ENCODE measurements around the gene RNF220. TPM values are rescaled to one million over a fixed set of nuclear protein-coding genes. Genes with fewer than 3 reads are reported as not detected.

Gene RNF220
- total RNA-seq, 2 donors from 2014 or later, result 121 to 125 TPM

GRCh38 chr1:44413740-44414139 is 8.7 kb downstream of the RNF220 start:
- H3K27me3 ChIP-seq (replicated peaks; ENCODE audit: insufficient read depth), result peaks cover 41% of the 10 kb centered on the region
- no peak for ATAC-seq (ENCODE audit: insufficient number of reproducible peaks, low FRiP score, low read depth)
- TF ChIP-seq CTCF (IDR thresholded peaks at IDR 0.05), result no peak

GRCh38 chr1:44415013-44415412 is 10.0 kb downstream of the RNF220 start:
- Histone ChIP-seq H3K9me3 (no peaks in the 10 kb centered on the region), H3K36me3 (no peaks in the 10 kb centered on the region), H3K27ac (no peak overlapping the region), H3K4me3 (no peak overlapping the region), H3K27me3 (replicated peaks; ENCODE audit: insufficient read depth) (peaks cover 39% of the 10 kb centered on the region), H3K4me1 (ENCODE audit: control insufficient read depth in 1 of 2, low read depth in 2 of 2) (peaks cover 7 to 13% of the 10 kb centered on the region in 2 donors)
- DNase-seq (ENCODE audit: low spot score), result no peak
- no peak for TF ChIP-seq CTCF (IDR thresholded peaks at IDR 0.05)
- ATAC-seq (ENCODE audit: insufficient number of reproducible peaks, low FRiP score, low read depth), result no peak

More at GRCh38 chr1:44413740-44414139, 8.7 kb downstream of the RNF220 start:
- Histone ChIP-seq H3K4me3 (no peak overlapping the region), H3K36me3 (no peaks in the 10 kb centered on the region), H3K4me1 (ENCODE audit: control insufficient read depth in 1 of 2, low read depth in 2 of 2) (peaks cover 7 to 13% of the 10 kb centered on the region in 2 donors), H3K9me3 (no peaks in the 10 kb centered on the region), H3K27ac (no peak overlapping the region)
- no peak for DNase-seq (ENCODE audit: low spot score)

GRCh38 chr1:44416408-44416807 is 11.4 kb downstream of the RNF220 start:
- ATAC-seq (ENCODE audit: insufficient number of reproducible peaks, low FRiP score, low read depth) (no peak), DNase-seq (ENCODE audit: low spot score) (no peak)
- peaks cover 41% of the 10 kb centered on the region for H3K27me3 ChIP-seq (replicated peaks; ENCODE audit: insufficient read depth)
- no peaks in the 10 kb centered on the region for H3K36me3 ChIP-seq
- peaks cover 7 to 13% of the 10 kb centered on the region in 2 donors for H3K4me1 ChIP-seq (ENCODE audit: control insufficient read depth in 1 of 2, low read depth in 2 of 2)
- H3K9me3 ChIP-seq, result no peaks in the 10 kb centered on the region
- H3K27ac ChIP-seq, result no peak overlapping the region
- TF ChIP-seq CTCF (IDR thresholded peaks at IDR 0.05), result no peak
- H3K4me3 ChIP-seq, result no peak overlapping the region

- ATAC-seq (ENCODE audit: insufficient number of reproducible peaks, low FRiP score, low read depth) (no peak), DNase-seq (ENCODE audit: low spot score) (no peak)
- peak overlapping the region; percentile 66 for H3K4me3 ChIP-seq
- TF ChIP-seq CTCF (IDR thresholded peaks at IDR 0.05), result no peak
- H3K4me1 ChIP-seq (ENCODE audit: control insufficient read depth in 1 of 2, low read depth in 2 of 2), result peaks cover 7 to 13% of the 10 kb centered on the region in 2 donors
- H3K27me3 ChIP-seq (replicated peaks; ENCODE audit: insufficient read depth), result peaks cover 41% of the 10 kb centered on the region
- H3K36me3 ChIP-seq, result no peaks in the 10 kb centered on the region
- no peaks in the 10 kb centered on the region for H3K9me3 ChIP-seq
- H3K27ac ChIP-seq, result peak overlapping the region in 1 of 2 donors; percentile 27
These were observed 12.4 kb downstream of the RNF220 start for GRCh38 chr1:44417351-44418021.

DNA sequence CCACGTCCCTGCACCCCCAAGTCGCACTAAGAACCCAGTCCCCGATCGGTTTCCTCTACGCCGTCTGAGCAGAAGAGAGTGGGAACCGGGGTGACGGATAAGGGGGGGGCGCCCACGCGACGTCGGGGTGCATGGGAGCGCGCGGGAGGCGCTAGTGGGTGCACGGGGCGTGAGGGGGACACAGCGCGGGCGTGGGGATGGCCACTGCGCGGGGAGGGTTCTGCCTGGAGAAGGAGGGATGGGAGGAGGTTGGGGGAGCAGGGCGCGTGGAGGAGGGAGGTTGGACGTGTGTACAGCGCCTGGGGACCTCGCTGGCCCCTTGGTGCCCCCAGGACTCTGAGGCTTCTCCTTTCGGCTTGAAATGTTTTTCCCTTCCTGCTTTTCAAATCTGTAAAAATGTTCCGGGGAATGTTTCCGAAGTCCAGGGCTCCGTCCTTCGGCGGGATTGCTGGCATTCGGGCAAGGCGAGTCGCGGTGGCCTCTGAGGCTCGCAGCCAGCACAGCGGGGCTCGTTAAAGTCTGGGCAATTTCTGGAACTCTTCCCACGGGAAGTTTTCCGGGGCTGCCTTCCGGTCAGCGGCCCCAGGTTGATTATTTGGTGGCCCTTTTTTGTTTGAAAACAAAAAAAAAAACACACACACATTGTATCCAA is 13.1 kb downstream of the RNF220 start:
- Histone ChIP-seq H3K36me3 (no peaks in the 10 kb centered on the region), H3K27me3 (replicated peaks; ENCODE audit: insufficient read depth) (peaks cover 41% of the 10 kb centered on the region), H3K9me3 (no peaks in the 10 kb centered on the region), H3K27ac (peak overlapping the region in 1 of 2 donors; percentile 27), H3K4me3 (peak overlapping the region; percentile 66), H3K4me1 (ENCODE audit: control insufficient read depth in 1 of 2, low read depth in 2 of 2) (peaks cover 7 to 14% of the 10 kb centered on the region in 2 donors)
- no peak for TF ChIP-seq CTCF (IDR thresholded peaks at IDR 0.05)
- no peak for ATAC-seq (ENCODE audit: insufficient number of reproducible peaks, low FRiP score, low read depth)
- DNase-seq (ENCODE audit: low spot score), result no peak

Measured in thoracic aorta (tissue), 2 donors.